ENCODE data around the gene PRKCD.

Gene PRKCD

DNA sequence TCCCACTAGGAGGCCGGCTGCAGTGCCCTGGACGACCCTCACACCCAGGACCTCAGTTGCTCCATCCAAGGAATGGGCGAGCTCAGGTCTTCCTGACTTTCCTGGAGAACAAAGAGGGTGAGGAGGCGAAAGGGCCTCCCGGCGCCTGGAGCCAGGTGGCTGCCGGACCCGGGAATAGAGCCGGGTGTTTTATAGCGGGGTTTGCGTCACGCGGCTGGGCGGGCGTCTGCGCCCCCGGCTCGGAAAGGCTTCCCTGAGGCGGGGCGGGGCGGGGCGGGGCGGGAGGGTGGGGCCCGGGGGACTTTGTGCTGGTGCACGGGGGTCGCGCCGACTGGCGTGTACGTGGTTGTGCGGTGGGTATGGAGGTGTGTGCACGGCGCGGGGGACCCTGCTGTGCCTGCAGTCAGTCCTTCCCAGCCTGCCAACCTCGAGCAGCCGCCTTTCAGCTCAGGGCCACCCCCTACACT, 4.6 kb upstream of the PRKCD start:
- no peak overlapping the region for H3K4me3 ChIP-seq (ENCODE audit: low read depth, low read length)
- DNase-seq (ENCODE audit: low read depth), result no peak
- no peak for TF ChIP-seq CTCF (IDR thresholded peaks at IDR 0.05; ENCODE audit: control insufficient read depth, extremely low read depth, insufficient read depth)

DNA sequence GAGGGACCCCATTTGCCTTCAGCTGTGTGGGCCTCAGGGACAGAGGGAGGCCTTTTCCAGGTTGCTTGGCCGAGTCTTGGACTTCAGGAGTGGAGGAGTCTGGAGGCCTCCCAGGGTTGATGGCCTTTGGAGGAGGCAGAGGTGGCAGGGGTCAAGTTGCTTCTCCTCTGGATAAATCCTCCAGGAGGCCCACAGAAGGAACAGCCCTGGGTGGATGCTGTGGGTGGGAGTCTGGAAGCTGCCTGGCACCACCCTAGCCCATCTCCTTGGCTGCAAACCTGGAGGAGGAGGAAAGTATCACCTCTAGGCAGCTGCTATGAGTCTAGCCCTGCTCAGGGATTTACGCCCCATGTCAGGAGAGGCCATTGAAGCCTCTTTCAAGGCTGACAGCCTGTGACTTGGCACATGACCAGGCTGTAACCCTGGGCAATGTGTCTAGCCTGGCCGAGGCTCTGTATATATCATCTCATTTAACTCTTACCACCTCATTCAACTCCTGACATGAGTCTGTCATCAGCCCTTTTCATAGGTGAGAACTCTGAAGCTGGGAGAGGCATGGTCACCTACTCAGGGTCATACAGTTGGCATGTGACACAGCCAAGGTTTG, 2.9 kb upstream of the PRKCD start:
- no peak for TF ChIP-seq CTCF (IDR thresholded peaks at IDR 0.05; ENCODE audit: control insufficient read depth, extremely low read depth, insufficient read depth)
- no peak overlapping the region for H3K4me3 ChIP-seq (ENCODE audit: low read depth, low read length)
- DNase-seq (ENCODE audit: low read depth), result no peak

DNA sequence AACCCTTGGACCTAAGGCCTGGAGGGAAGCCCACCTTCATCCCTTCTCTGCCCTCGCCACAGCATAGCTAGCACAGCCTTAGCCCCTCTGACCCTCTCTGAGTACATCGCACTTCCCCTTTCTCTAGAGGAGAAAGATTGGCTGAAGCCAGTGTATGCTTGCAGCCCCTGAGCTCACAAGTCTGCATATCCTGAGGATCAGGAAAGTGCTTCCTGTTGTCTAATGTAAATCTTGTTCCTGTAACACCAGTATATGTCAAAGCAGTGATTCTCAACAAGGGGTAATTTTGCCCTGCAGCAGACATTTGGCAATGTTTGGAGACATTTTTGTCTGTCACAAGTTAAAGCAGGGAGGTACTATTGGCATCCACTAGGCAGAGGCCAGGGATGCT, 2.2 kb upstream of the PRKCD start:
- no peak for TF ChIP-seq CTCF (IDR thresholded peaks at IDR 0.05; ENCODE audit: control insufficient read depth, extremely low read depth, insufficient read depth)
- H3K4me3 ChIP-seq (ENCODE audit: low read depth, low read length), result no peak overlapping the region
- no peak for DNase-seq (ENCODE audit: low read depth)

GRCh38 chr3:53159156-53160060, 1.6 kb upstream of the PRKCD start:
- no peak for TF ChIP-seq CTCF (IDR thresholded peaks at IDR 0.05; ENCODE audit: control insufficient read depth, extremely low read depth, insufficient read depth)
- no peak overlapping the region for H3K4me3 ChIP-seq (ENCODE audit: low read depth, low read length)
- DNase-seq (ENCODE audit: low read depth), result peak; percentile 83

- TF ChIP-seq CTCF (IDR thresholded peaks at IDR 0.05; ENCODE audit: control insufficient read depth, extremely low read depth, insufficient read depth), result no peak
These were observed 849 bp upstream of the PRKCD start for GRCh38 chr3:53160061-53160659.

GRCh38 chr3:53161450-53161819, 426 bp downstream of the PRKCD start:
- peak overlapping the region; percentile 96 for H3K4me3 ChIP-seq (ENCODE audit: low read depth, low read length)
- TF ChIP-seq CTCF (IDR thresholded peaks at IDR 0.05; ENCODE audit: control insufficient read depth, extremely low read depth, insufficient read depth), result no peak
- DNase-seq (ENCODE audit: low read depth), result no peak

More at GRCh38 chr3:53160061-53160659, 849 bp upstream of the PRKCD start:
- DNase-seq (ENCODE audit: low read depth), result no peak
- peak overlapping the region; percentile 96 for H3K4me3 ChIP-seq (ENCODE audit: low read depth, low read length)
